HepG2 (cell line): ENCODE data around the gene VWA1. TPM values are rescaled to one million over a fixed set of nuclear protein-coding genes. Genes with fewer than 3 reads are reported as not detected.

Experiments used
- BRD4 ChIP-seq: sonication (generic); formaldehyde crosslinking; IDR thresholded peaks from 2 replicates; pipeline ENCODE4 v1.4.0; 2020; ENCODE audit warnings: missing genetic modification reagents
- MAF1 ChIP-seq: sonication (generic); formaldehyde crosslinking; IDR thresholded peaks from 2 replicates; pipeline ENCODE4 v1.5.0; 2020; ENCODE audit warnings: missing genetic modification reagents, borderline replicate concordance
- MAFG ChIP-seq: sonication (generic); formaldehyde crosslinking; IDR thresholded peaks from 2 replicates; pipeline ENCODE4 v1.5.1; 2020; ENCODE audit warnings: mild to moderate bottlenecking, missing genetic modification reagents
- MTF1 ChIP-seq: sonication (generic); formaldehyde crosslinking; IDR thresholded peaks from 2 replicates; pipeline ENCODE4 v1.5.0; 2020; ENCODE audit warnings: missing genetic modification reagents
- NRL ChIP-seq: sonication (generic); formaldehyde crosslinking; IDR thresholded peaks from 2 replicates; pipeline ENCODE4 v1.5.0; 2020; ENCODE audit warnings: missing genetic modification reagents, mild to moderate bottlenecking, moderate library complexity, borderline replicate concordance
- PAF1 ChIP-seq: IDR thresholded peaks from 2 replicates; pipeline ENCODE4 v1.6.1; 2016; ENCODE audit warnings: missing genetic modification reagents, missing compliant biosample characterization
- RAD21 ChIP-seq: fragments of 450-650 bp; formaldehyde crosslinking; IDR thresholded peaks from 2 replicates; pipeline ENCODE4 v1.5.0; 2020; ENCODE audit warnings: mild to moderate bottlenecking
- SKIL ChIP-seq: sonication (generic); formaldehyde crosslinking; IDR thresholded peaks from 2 replicates; pipeline ENCODE4 v1.8.0; 2022; ENCODE audit warnings: missing genetic modification reagents, mild to moderate bottlenecking, moderate library complexity, borderline replicate concordance
- SRSF9 ChIP-seq: fragments of 200-400 bp; formaldehyde crosslinking; IDR thresholded peaks from 2 replicates; pipeline ENCODE4 v1.6.1; 2018; ENCODE audit warnings: borderline replicate concordance, mild to moderate bottlenecking, low read depth, low read length; ENCODE audit not compliant: insufficient read depth, poor library complexity, severe bottlenecking
- ZBTB38 ChIP-seq: sonication (generic); formaldehyde crosslinking; IDR thresholded peaks from 2 replicates; pipeline ENCODE4 v1.5.1; 2020; ENCODE audit warnings: mild to moderate bottlenecking, missing genetic modification reagents
- ZEB1 ChIP-seq: IDR thresholded peaks from 2 replicates; pipeline ENCODE4 v1.6.1; 2012; ENCODE audit warnings: mild to moderate bottlenecking, low read depth, inconsistent platforms; ENCODE audit not compliant: insufficient replicate concordance
- ZNF33A ChIP-seq: sonication (generic); formaldehyde crosslinking; IDR thresholded peaks from 2 replicates; pipeline ENCODE4 v1.5.1; 2020; ENCODE audit warnings: missing genetic modification reagents, mild to moderate bottlenecking, moderate library complexity, borderline replicate concordance
- ZNF780A ChIP-seq: sonication (generic); formaldehyde crosslinking; IDR thresholded peaks from 2 replicates; pipeline ENCODE4 v1.8.0; 2022; ENCODE audit warnings: mild to moderate bottlenecking, missing genetic modification reagents, moderate library complexity
- polyA plus RNA-seq, 8 experiments: library from polyadenylated mRNA; depleted of rRNA in 3 of 8; stranded (reverse) in 7 of 8; unstranded in 1 of 8; fragments of >200 nt; fragmentation: Illumina TruSeq in 4 of 8; extraction: Trizol in 4 of 8; gene quantifications; 2 replicates each; pipeline versions ENCODE4 v1.2.1 to v1.2.3, GENCODE V29; 2011 to 2016; ENCODE audit warnings: low read depth in 4 of 8, missing spikeins in 1 of 8, mixed read lengths in 1 of 8; ENCODE audit not compliant: insufficient read depth in 1 of 8
- total RNA-seq, 5 experiments: library from RNA; depleted of rRNA; stranded (reverse); fragments of >200 nt; fragmentation: Illumina TruSeq; extraction: Trizol; gene quantifications; 2 replicates each; pipeline ENCODE4 v1.2.3, GENCODE V29; 2016; ENCODE audit warnings: low read depth in 1 of 5
- TF ChIP-seq, protein P1 (sequence below): sonication (generic); formaldehyde crosslinking; IDR thresholded peaks from 2 replicates; pipeline ENCODE4 v1.4.0; 2020; ENCODE audit warnings: mild to moderate bottlenecking, missing genetic modification reagents
- TF ChIP-seq, protein P2 (sequence below): sonication (generic); formaldehyde crosslinking; IDR thresholded peaks from 2 replicates; pipeline ENCODE4 v1.8.1; 2022; ENCODE audit warnings: mild to moderate bottlenecking, missing genetic modification reagents
- TF ChIP-seq, protein P3 (sequence below): sonication (generic); formaldehyde crosslinking; conservative IDR thresholded peaks from 2 replicates; pipeline ENCODE4 v1.8.0; 2022; ENCODE audit warnings: mild to moderate bottlenecking, moderate library complexity, missing genetic modification reagents

The VWA1 gene
- total and polyA plus RNA-seq, 2 of the 13 experiments (the other 11 are each of a cell fraction or from before 2014, with no cell fraction given) = 40.9 to 57.5 TPM

DNA sequence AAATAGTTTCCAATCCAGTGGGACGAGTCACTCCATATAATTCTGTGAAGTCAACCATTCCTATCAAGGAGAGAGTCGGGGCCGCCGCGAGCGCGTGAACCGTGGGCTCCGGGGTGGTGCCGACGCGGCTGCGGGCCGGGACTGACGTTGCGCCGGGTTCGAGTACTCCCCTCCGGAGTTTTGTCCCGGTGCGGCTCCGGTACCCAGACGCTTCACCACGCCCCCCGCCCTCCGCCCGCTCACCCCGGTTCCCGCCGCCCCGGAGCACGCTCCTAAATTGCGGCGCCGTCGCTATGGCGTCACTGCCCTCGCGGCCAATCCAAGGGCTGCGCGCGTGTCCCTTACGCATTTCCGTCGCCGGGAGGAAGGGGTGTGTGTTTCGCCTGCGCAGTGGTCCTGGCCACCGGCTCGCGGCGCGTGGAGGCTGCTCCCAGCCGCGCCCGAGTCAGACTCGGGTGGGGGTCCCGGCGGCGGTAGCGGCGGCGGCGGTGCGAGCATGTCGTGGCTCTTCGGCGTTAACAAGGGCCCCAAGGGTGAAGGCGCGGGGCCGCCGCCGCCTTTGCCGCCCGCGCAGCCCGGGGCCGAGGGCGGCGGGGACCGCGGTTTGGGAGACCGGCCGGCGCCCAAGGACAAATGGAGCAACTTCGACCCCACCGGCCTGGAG lies 36.0 kb downstream of the VWA1 start, which contains the start of gene ATAD3B (continued):
- TF ChIP-seq, protein P1, sequence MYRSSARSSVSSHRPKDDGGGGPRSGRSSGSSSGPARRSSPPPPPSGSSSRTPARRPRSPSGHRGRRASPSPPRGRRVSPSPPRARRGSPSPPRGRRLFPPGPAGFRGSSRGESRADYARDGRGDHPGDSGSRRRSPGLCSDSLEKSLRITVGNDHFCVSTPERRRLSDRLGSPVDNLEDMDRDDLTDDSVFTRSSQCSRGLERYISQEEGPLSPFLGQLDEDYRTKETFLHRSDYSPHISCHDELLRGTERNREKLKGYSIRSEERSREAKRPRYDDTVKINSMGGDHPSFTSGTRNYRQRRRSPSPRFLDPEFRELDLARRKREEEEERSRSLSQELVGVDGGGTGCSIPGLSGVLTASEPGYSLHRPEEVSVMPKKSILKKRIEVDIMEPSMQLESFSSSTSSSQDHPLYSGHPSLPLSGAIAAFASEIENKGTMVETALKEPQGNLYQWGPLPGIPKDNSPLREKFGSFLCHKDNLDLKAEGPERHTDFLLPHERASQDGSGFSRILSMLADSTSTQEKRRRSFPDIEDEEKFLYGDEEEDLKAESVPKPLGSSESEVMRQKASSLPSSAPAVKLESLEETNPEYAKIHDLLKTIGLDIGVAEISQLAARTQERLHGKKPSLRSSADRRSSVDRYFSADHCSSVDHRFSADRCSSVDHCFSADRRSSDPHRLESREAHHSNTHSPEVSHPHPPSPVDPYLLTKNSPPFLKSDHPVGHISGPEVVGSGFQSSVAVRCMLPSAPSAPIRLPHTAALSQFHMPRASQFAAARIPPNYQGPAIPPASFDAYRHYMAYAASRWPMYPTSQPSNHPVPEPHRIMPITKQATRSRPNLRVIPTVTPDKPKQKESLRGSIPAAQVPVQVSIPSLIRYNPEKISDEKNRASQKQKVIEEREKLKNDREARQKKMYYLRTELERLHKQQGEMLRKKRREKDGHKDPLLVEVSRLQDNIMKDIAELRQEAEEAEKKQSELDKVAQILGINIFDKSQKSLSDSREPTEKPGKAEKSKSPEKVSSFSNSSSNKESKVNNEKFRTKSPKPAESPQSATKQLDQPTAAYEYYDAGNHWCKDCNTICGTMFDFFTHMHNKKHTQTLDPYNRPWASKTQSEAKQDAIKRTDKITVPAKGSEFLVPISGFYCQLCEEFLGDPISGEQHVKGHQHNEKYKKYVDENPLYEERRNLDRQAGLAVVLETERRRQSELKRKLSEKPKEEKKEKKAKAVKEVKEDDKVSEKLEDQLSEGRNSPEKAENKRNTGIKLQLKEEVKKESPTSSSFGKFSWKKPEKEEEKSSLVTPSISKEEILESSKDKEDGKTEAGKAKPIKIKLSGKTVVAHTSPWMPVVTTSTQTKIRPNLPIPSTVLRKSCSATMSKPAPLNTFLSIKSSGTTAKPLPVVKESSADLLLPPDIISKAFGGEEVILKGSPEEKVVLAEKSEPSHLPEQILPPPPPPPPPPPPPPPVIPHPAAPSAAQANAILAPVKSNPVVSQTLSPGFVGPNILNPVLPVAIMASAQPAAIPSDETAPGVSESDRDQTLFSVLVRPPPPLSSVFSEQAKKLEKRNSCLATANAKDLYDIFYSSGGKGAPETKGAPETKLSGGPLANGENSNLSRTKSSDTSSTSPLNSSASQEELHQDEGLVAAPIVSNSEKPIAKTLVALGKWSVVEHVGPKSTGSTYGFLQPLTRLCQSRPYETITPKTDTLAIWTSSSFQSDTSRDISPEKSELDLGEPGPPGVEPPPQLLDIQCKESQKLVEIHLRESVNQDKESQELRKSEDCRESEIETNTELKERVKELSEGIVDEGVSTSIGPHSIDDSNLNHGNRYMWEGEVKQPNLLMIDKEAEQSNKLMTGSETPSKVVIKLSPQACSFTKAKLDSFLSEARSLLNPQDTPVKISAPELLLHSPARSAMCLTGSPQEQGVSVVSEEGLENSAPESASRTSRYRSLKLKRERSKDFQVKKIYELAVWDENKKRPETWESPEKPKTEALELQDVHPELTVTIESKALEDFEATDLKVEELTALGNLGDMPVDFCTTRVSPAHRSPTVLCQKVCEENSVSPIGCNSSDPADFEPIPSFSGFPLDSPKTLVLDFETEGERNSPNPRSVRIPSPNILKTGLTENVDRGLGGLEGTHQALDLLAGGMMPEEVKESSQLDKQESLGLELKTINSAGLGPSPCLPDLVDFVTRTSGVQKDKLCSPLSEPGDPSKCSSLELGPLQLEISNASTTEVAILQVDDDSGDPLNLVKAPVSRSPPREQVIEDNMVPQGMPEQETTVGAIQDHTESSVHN = no peak
- no peak for TF ChIP-seq BRD4 (CRISPR knock-in tag)
- TF ChIP-seq SRSF9 = no peak
- TF ChIP-seq NRL (CRISPR knock-in tag) = no peak
- no peak for TF ChIP-seq ZNF33A (CRISPR knock-in tag)
- TF ChIP-seq ZBTB38 (CRISPR knock-in tag) = peak; percentile 40
- TF ChIP-seq MAF1 = no peak; the same call in 1 of the 2 replicates
- no peak for TF ChIP-seq PAF1 (CRISPR knock-in tag)
- no peak for TF ChIP-seq ZNF780A (CRISPR knock-in tag)
- TF ChIP-seq, protein P2, sequence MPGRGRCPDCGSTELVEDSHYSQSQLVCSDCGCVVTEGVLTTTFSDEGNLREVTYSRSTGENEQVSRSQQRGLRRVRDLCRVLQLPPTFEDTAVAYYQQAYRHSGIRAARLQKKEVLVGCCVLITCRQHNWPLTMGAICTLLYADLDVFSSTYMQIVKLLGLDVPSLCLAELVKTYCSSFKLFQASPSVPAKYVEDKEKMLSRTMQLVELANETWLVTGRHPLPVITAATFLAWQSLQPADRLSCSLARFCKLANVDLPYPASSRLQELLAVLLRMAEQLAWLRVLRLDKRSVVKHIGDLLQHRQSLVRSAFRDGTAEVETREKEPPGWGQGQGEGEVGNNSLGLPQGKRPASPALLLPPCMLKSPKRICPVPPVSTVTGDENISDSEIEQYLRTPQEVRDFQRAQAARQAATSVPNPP (CRISPR knock-in tag) = no peak
- TF ChIP-seq MTF1 (CRISPR knock-in tag) = no peak
- no peak for TF ChIP-seq ZEB1
- TF ChIP-seq, protein P3, sequence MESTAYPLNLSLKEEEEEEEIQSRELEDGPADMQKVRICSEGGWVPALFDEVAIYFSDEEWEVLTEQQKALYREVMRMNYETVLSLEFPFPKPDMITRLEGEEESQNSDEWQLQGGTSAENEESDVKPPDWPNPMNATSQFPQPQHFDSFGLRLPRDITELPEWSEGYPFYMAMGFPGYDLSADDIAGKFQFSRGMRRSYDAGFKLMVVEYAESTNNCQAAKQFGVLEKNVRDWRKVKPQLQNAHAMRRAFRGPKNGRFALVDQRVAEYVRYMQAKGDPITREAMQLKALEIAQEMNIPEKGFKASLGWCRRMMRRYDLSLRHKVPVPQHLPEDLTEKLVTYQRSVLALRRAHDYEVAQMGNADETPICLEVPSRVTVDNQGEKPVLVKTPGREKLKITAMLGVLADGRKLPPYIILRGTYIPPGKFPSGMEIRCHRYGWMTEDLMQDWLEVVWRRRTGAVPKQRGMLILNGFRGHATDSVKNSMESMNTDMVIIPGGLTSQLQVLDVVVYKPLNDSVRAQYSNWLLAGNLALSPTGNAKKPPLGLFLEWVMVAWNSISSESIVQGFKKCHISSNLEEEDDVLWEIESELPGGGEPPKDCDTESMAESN (CRISPR knock-in tag) = no peak
- TF ChIP-seq SKIL (CRISPR knock-in tag) = no peak
- no peak for TF ChIP-seq MAFG (CRISPR knock-in tag)
- no peak for TF ChIP-seq RAD21 (CRISPR knock-in tag)
